Renal pelvis (tissue), 4 donors: ENCODE results near the gene ARHGAP35. TPM values are rescaled to one million over a fixed set of nuclear protein-coding genes. Genes with fewer than 3 reads are reported as not detected.
A peak's percentile ranks its signal among the peaks of the same experiment; 100 is the strongest.
"Not testable (repeated sequence)": the region's sequence is repeated elsewhere in the genome, so short reads cannot be mapped to it uniquely, and the experiment has no call there.

Experiments used
- DNase-seq: peaks from one replicate; pipeline ENCODE4 v3.0.0-alpha.2; 2013
- polyA plus RNA-seq, 3 donors: library from polyadenylated mRNA; unstranded; fragments of 120-200 nt; gene quantifications; one replicate each; pipeline ENCODE4 v1.2.1, GENCODE V29; 2013; ENCODE audit not compliant: insufficient read length in 3 of 3

The ARHGAP35 gene
- polyA plus RNA-seq, 3 donors, result 49.7 to 56.1 (median 52.2) TPM

DNA sequence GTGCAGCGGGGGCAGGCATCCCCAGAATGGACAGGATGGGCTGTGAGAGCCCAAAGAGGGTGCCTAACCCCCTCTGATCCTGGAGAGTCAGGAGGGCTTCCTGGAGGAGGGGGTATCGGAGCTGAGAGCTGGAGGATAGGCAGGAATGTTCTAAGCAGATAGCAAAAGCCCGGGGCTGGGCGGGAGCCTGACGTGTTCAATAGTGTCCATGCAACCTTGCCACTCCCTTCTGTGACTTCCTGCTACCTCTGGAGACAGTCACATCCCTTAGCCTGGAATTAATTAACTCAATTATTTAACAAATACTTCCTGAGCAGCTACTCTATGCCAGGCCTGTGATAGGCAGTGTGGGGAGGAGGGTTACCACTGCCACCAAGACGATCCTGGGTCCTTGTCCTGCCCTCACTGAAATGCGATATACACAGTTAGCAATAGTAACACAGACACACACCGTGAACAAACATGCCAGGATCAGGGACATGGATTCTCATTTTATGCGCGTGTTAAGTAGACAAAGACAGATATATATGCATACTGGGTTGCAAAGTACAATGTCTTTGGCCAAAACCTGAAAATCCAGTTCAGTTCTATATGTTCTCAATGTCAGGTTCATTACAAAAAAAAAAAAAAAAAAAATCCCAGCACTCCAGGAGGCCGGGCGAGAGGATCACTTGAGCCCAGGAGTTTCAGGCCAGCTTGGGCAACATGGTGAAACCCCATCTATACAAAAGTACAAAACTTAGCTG lies 20.9 kb upstream of the ARHGAP35 start:
- DNase-seq, result no peak

DNA sequence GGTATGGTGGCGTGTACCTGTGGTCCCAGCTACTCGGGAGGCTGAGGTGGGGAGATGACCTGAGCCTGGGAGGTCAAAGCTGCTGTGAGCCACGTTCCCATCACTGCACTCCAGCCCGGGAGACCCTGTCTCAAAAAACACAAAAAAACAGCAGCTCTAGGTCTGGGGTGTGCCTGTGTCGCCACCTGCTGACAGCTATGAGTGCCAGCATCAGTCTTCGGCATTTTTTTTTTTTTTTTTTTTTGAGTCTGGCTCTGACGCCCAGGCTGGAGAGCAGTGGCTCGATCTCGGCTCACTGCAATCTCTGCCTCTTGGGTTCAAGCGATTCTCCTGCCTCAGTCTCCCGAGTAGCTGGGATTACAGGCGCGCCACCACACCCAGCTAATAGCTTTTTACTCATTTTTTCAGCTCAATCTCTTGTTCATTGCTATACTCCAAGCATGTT lies 20.3 kb upstream of the ARHGAP35 start:
- peak; percentile 73 for DNase-seq

DNA sequence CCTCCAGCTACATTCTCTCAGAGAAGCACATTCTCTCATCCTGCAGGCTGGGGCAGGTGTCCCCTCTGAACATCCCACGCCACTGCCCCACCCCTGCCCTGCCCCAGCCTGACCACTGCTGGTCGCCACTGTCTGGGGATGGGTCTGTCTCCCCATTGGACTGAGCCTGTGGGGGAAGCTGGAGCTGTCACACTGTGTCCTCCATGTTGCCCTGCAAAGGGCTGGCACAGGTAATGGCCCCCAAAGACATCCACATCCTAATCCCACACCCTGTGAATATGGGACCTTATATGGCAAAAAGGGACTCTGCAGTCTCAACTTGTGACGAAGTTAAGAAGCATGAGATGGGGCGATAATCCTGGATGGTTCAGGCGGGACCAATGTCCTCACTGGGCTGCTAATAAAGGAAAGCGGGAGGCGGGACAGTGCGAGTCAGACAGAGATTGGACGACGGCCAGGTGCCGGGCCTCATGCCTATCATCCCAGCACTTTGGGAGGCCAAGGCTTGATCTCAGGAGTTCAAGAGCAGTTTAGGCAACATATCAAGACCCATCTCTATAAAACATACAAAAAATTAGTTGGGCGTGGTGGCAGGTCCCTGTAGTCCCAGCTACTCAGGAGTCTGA lies 19.2 kb upstream of the ARHGAP35 start:
- DNase-seq, result no peak

DNA sequence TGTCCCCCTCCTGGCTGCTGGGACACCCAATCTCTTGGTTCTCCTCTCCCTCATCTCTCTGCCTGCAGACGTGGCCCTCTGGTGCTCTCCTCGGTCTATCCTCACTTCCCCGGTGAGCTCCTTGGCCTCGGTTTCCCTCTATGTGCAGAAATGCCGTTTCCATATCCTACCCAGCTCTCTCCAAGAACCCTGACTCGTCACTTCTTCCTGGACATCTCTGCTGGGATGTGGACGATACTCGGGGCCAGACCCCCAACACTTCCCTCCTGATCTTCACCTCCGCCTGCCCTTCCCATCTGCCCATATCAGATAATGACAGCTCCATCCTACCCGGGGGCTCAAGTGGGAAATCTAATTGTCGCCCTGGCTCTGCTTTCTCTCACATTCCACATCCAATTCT lies 18.0 kb upstream of the ARHGAP35 start:
- DNase-seq, result no peak

DNA sequence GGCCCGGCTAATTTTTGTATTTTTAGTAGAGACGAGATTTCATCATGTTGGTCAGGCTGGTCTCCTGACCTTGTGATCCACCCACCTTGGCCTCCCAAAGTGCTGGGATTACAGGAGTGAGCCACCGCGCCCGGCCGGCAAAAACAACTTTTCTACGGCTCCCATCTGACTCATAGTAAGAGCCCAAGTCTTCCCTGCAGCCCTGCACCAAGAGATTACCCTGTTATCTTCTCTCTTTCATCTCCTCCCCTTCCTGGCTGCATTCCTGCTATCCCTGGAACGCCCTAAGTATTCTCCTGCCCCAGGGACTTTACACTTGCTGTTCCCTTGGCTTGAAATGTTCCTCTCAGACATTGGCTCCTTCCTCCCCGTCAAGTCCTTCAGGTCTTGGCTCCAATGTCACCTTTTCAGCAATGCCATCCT lies 16.7 kb upstream of the ARHGAP35 start:
- DNase-seq, result no peak

DNA sequence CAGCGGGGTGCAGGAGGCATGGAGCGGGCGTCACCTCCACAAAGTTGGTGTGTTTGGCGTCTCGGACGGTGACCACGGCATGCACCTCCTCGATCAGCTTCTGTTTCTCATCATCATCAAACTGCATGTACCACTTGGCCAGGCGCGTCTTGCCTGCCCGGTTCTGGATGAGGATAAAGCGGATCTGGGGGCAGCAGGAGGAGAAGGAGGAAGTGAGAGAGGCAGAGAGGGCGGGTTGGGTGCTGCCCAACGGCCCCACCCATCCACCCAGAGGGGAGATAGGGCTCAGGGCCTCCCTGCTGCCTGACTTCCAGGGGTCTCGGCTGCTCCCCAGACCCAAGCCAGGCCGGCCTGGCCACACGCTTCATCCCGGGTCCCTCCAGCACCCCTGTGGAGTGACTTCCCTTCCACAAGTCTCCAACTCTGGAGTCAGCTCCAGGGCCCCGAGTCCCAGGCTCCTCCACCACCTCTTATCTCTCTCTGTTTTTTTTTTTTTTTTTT lies 14.8 kb upstream of the ARHGAP35 start:
- DNase-seq, result no peak

DNA sequence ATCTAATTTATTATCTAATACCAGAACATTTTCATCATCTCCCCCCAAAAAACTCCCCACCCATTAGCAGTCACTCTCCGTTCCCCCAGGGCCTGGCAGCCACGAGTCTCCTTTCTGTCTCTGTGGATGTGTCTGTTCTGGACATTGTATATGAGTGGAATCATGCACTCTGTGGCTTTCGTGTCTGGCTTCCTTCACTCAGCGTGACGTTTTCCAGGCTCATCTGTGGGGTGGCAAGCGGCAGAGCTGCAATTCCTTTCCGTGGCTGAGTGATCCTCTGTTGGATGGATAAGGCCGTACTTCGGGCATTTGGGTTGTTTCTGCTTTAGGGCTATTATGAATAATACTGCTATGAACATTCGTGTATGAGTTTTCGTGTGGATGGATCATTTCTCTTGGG lies 13.3 kb upstream of the ARHGAP35 start:
- DNase-seq, result no peak

DNA sequence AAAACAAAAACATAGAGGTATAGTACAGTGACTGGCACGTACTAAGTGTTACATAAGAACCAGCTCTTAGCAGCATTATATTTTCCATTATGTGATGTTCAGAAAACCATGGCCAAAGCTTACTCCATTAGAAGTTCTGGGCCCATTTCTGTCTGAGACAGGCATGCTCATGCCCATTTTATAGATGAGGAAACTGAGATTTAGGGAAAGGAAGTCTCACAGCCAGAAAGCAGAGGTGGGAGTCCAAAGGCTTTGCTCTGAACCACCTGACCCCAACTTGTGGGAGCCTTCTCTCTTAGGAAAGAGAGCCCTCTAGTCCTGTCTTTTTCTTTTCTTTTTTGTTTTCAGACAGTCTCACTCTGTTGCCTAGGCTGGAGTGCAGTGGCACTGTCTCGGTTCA lies 12.4 kb upstream of the ARHGAP35 start:
- DNase-seq, result no peak

DNA sequence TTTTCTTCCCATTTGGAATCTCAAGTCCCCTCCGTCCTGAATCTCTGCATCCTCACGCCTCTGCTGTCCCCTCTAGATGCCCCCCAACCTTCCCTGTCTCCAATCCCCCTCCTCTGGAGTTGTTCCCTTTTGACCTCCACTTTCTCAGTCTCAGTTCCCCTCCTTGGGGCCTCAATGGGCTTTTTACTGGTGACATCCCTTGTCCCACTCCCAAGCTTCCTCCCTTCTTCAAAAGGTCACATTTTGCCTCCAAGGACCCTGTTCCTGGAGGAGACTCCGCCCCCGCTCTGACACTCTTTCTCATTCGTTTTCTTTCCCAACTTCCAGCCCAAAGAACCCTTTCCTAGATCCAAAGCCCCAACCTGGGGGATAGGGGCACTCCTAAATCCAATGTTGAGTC lies 11.2 kb upstream of the ARHGAP35 start:
- no peak for DNase-seq

DNA sequence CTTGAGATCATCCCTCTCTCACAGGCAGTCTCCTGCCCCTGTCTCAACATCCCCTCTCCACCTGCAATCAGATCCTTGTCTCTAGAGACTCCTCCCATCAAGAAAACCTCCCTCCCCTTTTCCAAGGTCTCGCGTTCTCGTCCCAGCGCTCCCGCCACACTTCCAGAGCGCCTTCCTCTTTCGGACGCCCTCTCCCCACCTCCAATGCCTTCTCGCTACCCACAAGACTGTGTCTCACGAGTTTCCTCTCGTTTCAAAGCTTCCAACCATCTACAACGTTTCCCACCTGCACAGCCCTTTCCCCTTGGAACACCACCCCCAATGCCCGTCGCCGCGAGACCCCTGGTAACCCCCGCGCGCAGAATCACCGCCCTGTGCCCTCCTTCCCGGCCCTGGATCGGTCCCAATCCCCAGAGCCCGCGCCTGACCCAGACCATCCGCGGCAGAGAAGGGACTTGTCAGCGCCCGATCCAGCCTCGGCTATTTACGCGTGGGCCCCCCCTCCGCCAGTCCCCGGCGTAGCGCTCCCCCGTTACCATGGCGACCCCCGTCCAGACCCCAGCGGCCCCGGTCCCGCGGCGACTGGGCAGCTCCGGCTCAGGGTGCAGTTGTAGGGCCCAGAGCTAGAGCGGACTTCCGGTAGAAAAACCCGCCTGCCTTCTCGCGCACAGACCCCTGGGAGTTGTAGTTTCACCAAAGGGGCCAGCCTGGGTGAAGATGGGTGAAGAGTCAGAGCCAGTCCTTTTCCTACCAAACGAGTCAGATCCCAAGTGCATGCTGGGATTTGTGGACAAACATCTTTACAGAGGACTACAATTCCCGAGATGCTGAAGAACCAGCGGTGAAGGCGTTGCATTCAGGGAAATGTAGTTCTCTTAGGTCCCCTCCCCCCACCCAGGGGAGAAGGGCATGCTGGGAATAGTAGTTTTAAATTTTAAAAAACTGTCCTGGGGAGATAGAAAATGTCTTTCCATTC lies 10.3 kb upstream of the ARHGAP35 start, which contains the start of gene AP2S1:
TSS of gene AP2S1 (minus strand) at position 619 of the 976 bp plus-strand sequence. CDS start at position 539, 80 bp downstream.
- peak; percentile 99 for DNase-seq

DNA sequence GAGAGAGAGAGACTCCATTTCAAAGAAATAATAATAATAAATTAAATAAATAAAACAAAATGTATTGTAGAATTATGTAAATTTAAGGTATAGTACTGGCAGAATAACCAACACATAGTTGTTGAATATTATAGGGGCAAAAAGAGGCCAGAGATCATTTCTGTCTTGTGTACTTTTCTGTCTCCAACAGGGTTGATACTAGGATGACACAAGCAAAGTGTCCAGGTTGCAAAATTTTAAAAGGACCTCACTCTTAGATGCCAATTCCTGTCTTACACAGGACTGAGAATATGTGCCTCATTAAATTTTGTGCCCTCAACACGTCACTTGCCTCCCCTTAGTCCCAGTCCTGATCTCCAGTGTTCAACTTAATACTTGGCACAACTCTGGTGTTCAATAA lies 8.0 kb upstream of the ARHGAP35 start:
- DNase-seq, result no peak

DNA sequence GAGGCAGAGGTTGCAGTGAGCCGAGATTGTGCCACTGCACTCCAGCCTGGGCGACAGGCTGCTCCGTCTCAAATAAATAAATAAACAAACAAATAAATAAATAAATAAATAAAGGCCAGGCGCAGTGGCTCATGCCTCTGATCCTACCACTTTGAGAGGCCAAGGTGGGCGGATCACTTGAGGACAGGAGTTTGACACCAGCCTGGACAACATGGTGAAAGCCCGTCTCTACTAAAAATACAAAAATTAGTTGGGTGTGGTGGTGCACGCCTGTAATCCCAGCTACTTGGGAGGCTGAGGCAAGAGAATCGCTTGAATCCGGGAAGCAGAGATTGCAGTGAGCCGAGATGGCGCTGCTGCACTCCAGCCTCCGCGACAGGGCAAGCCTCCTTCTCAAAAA lies 6.1 kb upstream of the ARHGAP35 start:
- not testable (repeated sequence) for DNase-seq

DNA sequence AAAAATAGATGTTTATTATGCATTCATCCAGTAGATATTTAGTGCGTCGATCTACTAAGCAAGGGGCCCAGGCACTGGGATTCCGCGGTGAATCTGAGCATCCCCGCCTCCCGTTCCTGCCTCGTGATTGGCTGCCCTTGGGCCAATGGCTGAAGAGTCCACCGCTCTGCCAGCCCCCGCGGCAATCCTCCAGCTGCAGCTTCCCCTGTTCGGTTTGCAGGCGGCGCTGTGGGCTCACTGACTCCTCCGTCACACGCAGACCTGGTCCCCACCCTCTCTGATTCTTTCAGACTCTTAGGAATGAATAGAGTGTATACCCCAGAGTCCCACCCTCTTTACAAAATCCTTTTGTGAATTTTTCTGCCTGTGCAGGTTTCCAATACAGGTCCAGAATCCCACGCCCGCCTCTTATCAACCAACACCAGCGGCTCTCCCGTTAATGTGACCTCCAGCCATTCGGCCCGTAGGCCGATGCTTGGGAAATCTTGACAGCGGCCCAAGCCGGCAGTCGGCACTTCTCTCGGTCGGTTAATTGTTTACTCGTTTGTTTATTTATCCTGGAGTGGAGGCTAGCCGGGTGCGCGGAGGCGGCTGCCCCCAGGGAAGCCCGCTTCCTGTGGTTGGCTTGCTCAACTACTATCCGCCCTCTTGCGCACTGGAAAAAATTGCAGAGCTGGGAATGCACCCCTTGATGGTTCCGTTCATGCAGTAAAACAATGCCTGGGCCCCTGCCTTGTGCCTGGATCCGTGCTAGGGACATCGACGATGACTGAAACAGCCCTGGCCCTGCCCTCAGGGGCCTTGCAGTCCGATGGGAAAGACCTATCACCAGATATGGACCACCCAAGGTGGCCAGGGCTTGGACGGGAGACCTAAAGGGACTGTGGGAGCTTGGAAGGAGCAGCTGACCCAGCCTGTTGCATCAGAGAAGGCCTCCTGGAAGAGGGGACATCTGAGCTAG lies 4.5 kb upstream of the ARHGAP35 start:
- DNase-seq, result peak; percentile 94

DNA sequence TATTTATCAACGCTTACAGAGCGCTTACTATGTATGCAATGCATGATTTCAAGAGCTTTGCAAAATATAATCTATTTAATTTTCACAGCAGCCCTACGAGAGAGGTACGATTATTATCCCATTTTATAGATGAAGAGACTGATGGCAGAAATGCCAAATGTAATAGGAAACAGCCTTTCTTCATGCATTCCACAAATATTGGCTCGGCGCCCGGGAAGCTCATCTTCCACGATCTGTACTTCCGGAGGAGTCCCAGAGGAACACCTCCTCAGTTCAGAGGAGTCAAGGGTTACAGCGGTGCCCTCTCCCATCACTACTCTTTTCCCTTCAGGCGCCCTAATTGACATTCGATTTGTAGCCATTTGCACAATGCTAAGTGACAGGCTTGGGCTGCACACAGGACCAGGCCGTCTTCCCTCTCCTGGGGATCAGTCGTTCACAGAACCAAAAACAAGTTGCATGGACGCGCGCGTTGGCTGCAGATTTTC lies 1.1 kb upstream of the ARHGAP35 start:
- no peak for DNase-seq

DNA sequence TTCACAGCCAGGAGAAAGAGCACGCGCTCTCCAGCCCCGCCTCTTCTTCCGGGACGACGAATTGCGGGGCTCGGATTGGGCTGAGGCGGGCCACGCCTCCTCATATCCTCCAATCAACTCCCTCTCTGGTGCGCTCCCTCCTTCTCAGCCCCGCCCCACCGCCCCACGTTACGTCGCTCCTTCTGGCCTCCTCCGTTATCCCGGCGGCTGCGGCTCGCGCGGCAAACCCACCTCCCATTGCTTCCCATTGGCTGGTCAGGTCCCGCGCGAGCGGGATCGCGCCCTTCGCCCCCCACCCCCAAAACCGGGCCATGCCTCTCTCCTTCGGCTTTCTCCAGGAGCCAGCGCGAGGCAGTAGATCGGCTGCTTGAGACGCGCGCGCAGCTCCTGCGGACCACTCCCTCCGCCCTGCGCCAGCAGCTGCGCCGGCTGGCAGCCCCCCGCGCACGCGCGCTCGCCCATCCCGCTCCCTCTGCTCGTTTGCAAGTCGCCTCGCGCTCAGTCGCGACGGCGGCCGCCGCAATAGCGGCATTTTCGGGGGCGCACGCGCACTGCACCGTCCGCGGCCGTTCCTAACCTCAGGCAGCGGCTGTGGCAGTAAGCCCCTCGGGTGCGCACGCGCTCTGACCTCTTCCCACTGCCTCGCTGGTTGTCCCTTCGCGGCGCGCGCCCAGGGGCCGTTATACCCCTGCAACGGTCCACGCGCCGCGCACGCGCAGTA lies 512 bp upstream of the ARHGAP35 start:
- peak; percentile 98 for DNase-seq

DNA sequence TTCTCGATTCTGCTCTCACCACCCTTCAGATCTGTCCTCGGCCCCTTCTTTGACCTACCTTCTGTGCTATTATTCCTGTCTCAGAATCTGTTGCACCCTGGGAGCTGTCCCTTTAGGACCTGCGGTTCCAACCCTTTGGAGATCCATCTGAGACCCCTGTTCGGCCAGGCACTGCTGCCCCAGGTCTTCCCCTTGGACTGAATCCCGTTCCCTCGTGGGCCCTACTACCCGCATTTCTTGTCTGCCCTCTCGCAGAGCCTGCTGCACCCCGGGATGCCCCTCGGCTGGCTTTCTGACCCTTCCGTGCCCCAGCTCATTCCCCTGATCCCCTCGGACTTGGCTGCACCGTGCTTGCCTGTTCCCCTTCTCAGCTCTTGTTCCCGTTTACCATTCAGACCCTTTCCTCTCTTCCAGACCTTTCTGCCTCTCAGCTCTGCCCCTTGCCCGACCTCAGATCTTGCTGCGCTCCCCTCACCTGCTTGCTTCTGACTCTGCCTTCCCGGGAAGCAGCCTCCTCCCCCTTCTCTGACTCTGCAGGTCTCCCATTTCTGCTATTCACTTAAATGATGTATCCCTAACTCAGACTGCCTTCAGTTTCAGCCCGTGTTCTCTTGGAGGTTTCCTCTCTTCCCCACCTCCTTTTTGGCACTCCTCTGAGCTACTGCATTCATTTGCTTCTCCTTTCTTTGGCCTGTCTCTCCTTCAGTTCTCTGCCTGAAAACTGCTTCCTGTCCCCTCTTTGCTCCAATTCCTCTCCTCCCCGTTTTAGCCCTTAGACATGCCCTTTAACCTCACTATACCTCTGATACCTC lies 1.1 kb downstream of the ARHGAP35 start:
- DNase-seq, result no peak

DNA sequence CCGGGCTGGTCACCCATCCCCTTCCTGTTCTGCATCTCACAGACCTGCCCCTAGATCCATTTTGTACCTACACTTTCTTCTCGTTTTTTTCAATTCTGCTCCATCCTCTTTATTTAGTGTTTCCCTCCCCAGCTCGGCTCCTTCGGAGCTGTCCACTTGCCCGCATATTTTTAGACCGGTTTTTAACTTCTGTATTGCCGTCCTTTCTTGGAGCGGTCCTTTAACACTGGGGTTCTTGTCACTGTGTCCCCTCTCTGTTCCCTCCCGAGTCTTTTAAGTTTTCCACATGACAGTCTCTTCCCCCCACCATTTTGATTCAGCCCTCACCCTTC lies 1.7 kb downstream of the ARHGAP35 start:
- DNase-seq, result no peak

DNA sequence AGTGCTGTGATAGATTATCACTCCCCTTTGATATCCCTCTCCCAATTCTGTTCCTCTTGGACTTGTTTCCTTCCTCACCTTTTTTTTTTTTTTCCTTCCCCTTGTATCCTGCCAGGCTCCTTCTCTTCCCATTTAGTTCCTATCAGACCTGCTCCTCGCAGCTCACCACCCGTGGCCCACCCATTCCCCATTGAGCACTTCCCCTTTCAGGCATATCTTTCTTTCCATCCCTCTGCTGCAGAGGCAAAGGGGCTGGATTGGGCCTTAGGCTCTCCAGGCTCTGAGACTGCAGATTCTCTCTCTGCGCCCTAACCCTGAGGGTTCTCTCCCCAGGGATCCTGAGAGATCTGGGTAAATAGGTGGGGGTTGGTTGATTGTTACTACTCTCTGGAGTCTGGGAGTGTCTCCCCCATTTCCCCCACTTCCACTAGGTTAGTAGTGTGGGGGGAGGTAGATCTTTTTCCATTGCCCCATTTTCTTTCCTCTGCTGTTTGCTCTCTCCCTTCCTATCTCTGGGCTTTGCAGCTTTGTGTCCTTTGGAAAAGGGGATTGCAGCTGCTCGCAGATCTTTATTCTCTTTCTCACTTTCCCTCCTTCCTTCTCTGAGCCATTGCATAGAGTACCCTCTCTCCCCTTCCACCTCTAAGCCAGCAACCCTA lies 2.3 kb downstream of the ARHGAP35 start:
- no peak for DNase-seq
